ENCODE results near the gene BOK. TPM values are rescaled to one million over a fixed set of nuclear protein-coding genes. Genes with fewer than 3 reads are reported as not detected.

Gene BOK
- total RNA-seq, 4 donors from 2014 or later: 0.92 to 4.7 (median 2.3) TPM

DNA sequence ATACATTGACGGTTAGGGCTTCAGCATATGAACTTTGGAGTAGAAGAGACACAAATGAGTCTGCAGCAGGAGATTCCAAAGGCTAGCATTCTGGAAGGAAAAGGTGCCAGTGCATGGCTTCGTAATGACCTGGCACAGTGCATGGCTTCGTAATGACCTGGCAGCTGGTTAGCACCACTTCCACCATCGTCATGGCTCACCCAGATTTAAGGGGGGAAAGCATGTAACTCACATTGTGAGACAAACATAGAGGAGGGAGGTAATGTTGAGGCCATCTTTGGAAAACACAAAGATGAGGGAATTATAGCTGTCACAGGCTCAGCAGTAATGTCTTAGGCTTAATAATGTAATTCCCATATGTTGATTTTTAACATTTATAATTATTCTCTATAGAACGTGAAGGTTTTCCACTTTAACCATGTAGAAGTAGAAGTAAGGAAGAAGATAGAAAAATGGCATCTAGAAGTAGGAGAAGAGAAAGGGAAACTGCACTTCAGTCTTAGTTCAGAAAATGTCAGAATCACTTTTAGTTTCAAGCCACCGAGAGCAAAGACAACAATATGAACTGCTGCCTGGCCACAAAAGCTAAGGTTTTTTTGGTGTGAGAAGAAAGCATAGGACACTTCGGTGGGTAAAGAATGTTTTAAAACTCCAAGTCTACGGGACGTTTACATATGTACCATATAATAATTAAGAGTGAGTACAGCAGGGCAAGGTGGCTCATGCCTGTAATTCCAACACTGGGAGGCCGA, 43.4 kb upstream of the BOK start:
- in situ Hi-C loops (cut with MboI; ENCODE audit: low sequenced_read_pairs in 4 of 4): no loop called here
- Histone ChIP-seq H3K9me3 (no peaks in the 10 kb centered on the region), H3K27me3 (no peaks in the 10 kb centered on the region), H3K36me3 (no peaks in the 10 kb centered on the region), H3K4me3 (no peak overlapping the region), H3K27ac (no peak overlapping the region), H3K4me1 (no peaks in the 10 kb centered on the region)
- no peak for DNase-seq
- TF ChIP-seq CTCF (IDR thresholded peaks at IDR 0.05 in 4 of 5, conservative IDR thresholded peaks at IDR 0.05 in 1 of 5) (no peak), POLR2A (IDR thresholded peaks at IDR 0.05) (no peak)
- no peak for ATAC-seq
- intact Hi-C loops (cut with DNase I; ENCODE audit: low total_unique reads): no loop called here

- H3K27me3 ChIP-seq: peaks cover 0 to 4% (median 2%) of the 10 kb centered on the region in 3 donors
- H3K27ac ChIP-seq: no peak overlapping the region
- intact Hi-C loops (cut with DNase I; ENCODE audit: low total_unique reads) (no loop called here), in situ Hi-C loops (cut with MboI; ENCODE audit: low sequenced_read_pairs in 4 of 4) (no loop called here)
- H3K4me3 ChIP-seq: no peak overlapping the region
- H3K4me1 ChIP-seq: no peaks in the 10 kb centered on the region
- TF ChIP-seq POLR2A (IDR thresholded peaks at IDR 0.05) (no peak), CTCF (IDR thresholded peaks at IDR 0.05 in 4 of 5, conservative IDR thresholded peaks at IDR 0.05 in 1 of 5) (no peak)
- DNase-seq: no peak
- ATAC-seq: no peak
- H3K36me3 ChIP-seq: no peaks in the 10 kb centered on the region
- no peaks in the 10 kb centered on the region for H3K9me3 ChIP-seq
These were observed 42.0 kb upstream of the BOK start for GRCh38 chr2:241516520-241516965.

DNA sequence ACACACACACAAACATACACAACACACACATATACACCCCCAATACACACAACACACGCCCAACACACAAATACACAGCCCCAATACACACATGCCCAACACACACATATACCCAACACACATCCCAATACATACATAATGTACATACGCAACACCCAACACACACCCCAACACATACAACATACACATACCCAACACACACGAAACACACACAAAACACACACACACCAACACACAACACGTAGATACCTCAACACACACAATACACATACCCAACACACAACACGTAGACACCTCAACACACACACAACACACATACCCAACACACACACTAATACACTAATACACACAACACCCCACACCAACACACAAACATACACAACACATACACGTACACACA, 41.2 kb upstream of the BOK start:
- ATAC-seq (no peak), DNase-seq (no peak)
- in situ Hi-C loops (cut with MboI; ENCODE audit: low sequenced_read_pairs in 4 of 4) (no loop called here), intact Hi-C loops (cut with DNase I; ENCODE audit: low total_unique reads) (no loop called here)
- Histone ChIP-seq H3K27ac (no peak overlapping the region), H3K4me3 (no peak overlapping the region), H3K4me1 (no peaks in the 10 kb centered on the region), H3K27me3 (peaks cover 0 to 7% (median 2%) of the 10 kb centered on the region in 3 donors), H3K9me3 (no peaks in the 10 kb centered on the region), H3K36me3 (no peaks in the 10 kb centered on the region)
- no peak for TF ChIP-seq POLR2A (IDR thresholded peaks at IDR 0.05)
- TF ChIP-seq CTCF (IDR thresholded peaks at IDR 0.05 in 4 of 5, conservative IDR thresholded peaks at IDR 0.05 in 1 of 5): no peak

- Histone ChIP-seq H3K27ac (no peak overlapping the region), H3K36me3 (no peaks in the 10 kb centered on the region), H3K4me3 (no peak overlapping the region), H3K9me3 (no peaks in the 10 kb centered on the region), H3K27me3 (peaks cover 0 to 7% (median 2%) of the 10 kb centered on the region in 3 donors), H3K4me1 (no peaks in the 10 kb centered on the region)
- ATAC-seq (no peak), DNase-seq (no peak)
- no peak for TF ChIP-seq CTCF (IDR thresholded peaks at IDR 0.05 in 4 of 5, conservative IDR thresholded peaks at IDR 0.05 in 1 of 5)
- no peak for TF ChIP-seq POLR2A (IDR thresholded peaks at IDR 0.05)
- in situ Hi-C loops (cut with MboI; ENCODE audit: low sequenced_read_pairs in 4 of 4) (no loop called here), intact Hi-C loops (cut with DNase I; ENCODE audit: low total_unique reads) (no loop called here)
These were observed 38.9 kb upstream of the BOK start for GRCh38 chr2:241519669-241520068.
